H7 (cell line): ENCODE measurements around the gene UNC13C. TPM values are rescaled to one million over a fixed set of nuclear protein-coding genes. Genes with fewer than 3 reads are reported as not detected.

ENCODE experiments used
- DNase-seq: peaks from one replicate; pipeline ENCODE4 v3.0.0; 2012
- H3K27me3 ChIP-seq: 2 replicates; pipeline ENCODE4 v1.6.0; 2011; ENCODE audit warnings: mild to moderate bottlenecking, low read length; ENCODE audit not compliant: control insufficient read depth, insufficient read depth
- H3K36me3 ChIP-seq: replicated peaks from 2 replicates; pipeline ENCODE4 v1.5.1; 2011; ENCODE audit warnings: low read length; ENCODE audit not compliant: control insufficient read depth, insufficient read depth
- H3K4me3 ChIP-seq: 2 replicates; pipeline ENCODE4 v1.5.1; 2011; ENCODE audit warnings: low read depth, mild to moderate bottlenecking, control low read depth, low read length, moderate library complexity; ENCODE audit not compliant: insufficient read depth
- total RNA-seq: library from RNA; depleted of rRNA; stranded (reverse); fragments of >200 nt; shearing (Covaris generic); gene quantifications from 2 replicates; pipeline ENCODE4 v1.2.3, GENCODE V29; 2014

The UNC13C gene
- total RNA-seq, 1 experiment from 2014 or later: 0.03 TPM

DNA sequence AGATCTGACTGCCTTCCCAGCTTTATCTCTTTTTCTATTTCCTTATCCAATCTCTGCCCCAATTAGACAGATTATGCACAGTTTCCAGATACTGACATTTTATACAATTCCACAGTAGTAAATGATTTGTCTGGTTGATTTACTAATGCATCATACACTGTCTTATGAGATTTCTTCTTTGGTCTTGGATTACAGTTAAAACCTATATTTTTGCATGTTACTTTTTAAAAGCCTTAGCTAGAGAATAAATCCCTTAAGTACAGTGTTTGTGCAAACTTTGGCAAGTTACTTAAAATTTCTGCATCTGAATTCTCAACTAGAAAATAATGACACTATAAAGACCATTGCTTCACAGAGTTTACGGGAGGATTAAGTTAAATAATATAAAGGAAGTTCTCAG, 6.0 kb downstream of the UNC13C start:
- Histone ChIP-seq H3K4me3 (no peak overlapping the region), H3K36me3 (no peaks in the 10 kb centered on the region), H3K27me3 (peaks cover 1% of the 10 kb centered on the region; the same call in 1 of the 2 replicates)
- DNase-seq: no peak

DNA sequence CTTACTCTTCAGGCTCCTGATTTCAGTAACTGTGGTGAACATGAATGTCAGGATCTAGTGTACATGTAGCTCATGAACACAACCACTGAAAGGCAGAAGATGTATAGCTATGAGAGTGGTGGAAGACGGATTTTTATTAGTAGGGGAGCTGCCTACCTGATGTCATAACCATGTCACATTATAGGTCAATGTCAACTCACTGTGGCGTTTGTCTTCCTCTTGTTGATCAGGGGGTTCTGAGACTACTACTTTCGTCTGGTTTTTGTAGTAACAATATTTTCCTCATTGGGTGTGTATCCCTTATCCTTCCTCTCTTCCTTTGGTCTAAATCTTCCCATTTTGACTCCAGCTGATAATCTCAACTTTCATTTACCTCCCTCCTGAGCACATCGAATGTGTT, 7.3 kb downstream of the UNC13C start:
- Histone ChIP-seq H3K4me3 (no peak overlapping the region), H3K27me3 (no peaks in the 10 kb centered on the region), H3K36me3 (no peaks in the 10 kb centered on the region)
- no peak for DNase-seq

DNA sequence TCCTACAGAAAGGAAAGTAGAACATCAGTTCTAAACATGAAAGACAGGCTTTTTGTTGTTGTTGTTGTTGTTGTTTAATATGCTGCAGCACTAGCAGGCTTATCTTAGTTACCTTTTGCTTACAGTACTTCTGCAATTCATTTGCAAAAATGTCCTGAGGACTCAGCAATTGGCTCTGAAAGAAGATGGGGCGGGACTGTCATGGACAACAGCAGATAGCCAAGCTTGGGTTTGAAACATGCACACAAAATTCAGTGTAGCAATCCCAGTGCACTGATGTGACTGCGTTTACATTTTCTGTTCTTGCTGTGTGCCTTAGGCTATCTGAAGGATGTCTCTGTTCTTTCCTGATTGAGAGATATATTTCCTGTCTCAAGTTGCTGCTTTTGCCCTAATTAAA, 9.2 kb downstream of the UNC13C start:
- Histone ChIP-seq H3K4me3 (no peak overlapping the region), H3K27me3 (no peaks in the 10 kb centered on the region), H3K36me3 (no peaks in the 10 kb centered on the region)
- no peak for DNase-seq

DNA sequence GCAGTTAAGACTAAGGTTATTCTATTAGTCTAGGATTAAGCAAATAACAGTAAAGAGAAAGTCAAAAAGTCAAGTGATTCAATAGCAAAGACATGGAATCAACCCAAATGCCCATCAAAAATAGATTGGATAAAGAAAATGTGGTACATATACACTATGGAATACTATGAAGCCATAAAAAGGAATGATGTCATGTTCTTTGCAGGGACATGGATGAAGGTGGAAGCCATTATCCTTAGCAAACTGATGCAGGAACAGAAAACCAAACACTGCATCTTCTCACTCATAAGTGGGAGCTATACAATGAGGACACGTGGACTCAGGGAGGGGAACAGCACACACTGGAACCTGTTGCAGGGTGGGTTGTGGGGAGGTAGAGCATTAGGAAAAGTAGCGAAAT, 29.0 kb downstream of the UNC13C start:
- no peak overlapping the region for H3K4me3 ChIP-seq
- no peak for DNase-seq
- H3K36me3 ChIP-seq: no peaks in the 10 kb centered on the region
- no peaks in the 10 kb centered on the region for H3K27me3 ChIP-seq

DNA sequence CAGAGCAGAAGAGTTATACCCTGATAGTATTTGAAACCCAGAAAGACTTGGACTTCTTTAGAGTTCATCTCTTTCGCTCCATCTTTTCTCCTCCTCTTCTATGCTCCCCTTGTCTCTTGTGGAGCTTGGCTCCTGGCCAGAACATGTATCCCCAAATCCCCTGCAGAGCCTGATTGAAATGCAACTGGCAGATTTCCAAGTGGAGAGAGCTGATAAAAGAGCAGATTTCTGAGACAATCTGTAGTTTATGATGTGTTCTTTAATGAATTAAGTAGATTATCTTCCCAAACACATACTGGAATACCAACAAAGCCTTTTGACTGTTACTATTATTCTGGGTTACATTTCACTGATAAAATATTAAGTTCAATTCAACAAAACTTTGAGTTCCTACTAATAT, 33.4 kb downstream of the UNC13C start:
- Histone ChIP-seq H3K27me3 (no peaks in the 10 kb centered on the region), H3K4me3 (no peak overlapping the region), H3K36me3 (no peaks in the 10 kb centered on the region)
- no peak for DNase-seq

DNA sequence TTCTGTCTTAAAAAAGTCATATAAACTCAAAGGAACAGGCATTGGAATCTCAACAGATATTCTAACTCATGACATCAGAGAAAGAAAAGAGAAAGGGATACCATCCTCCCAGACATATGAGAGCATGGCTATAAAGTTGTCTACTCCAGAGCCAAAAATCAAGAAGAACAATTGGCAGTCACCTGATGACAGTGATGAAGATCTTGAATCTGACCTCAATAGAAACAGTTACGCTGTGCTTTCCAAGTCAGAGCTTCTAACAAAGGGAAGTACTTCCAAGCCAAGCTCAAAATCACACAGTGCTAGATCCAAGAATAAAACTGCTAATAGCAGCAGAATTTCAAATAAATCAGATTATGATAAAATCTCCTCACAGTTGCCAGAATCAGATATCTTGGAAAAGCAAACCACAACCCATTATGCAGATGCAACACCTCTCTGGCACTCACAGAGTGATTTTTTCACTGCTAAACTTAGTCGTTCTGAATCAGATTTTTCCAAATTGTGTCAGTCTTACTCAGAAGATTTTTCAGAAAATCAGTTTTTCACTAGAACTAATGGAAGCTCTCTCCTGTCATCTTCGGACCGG, 35.9 kb downstream of the UNC13C start:
- no peaks in the 10 kb centered on the region for H3K36me3 ChIP-seq
- no peak overlapping the region for H3K4me3 ChIP-seq
- DNase-seq: no peak
- H3K27me3 ChIP-seq: no peaks in the 10 kb centered on the region

DNA sequence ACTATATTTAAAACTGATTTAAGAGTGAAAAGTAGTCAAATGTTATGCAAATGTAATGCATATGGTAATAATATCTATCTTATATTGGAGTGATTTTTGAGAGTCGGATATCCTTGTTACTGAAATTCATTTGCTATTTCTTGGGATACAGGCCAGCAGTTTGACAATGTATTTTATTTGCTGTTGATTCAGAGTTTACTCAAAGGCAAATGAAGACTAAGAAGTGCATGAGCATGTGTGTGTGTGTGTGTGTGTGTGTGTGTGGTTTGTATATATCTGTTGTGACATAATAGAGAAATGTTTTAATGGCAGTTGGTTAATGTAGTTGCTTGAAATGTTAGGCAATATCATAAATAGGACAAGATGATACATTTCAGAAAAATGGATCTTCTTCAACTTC, 39.0 kb downstream of the UNC13C start:
- H3K4me3 ChIP-seq: no peak overlapping the region
- no peak for DNase-seq
- no peaks in the 10 kb centered on the region for H3K27me3 ChIP-seq
- H3K36me3 ChIP-seq: no peaks in the 10 kb centered on the region

DNA sequence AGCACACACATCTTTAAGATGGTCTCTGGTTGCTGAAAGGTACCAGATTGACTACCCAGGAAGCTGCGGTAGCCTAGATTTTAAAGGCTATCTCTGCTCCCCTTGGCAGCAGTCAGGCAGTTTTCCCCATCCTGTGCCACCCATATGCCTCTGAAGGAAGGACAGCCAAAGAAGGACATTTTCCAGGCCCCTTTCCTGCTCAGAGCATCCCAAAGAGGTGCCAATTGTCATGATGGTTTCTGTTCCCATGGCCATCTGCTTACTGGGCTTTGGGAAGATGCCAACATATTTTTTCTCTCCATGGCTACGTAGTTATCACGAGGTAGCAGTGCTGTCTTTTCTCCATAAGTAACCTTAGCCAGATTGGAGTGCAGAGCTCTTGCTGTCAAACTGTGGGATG, 39.7 kb downstream of the UNC13C start:
- Histone ChIP-seq H3K36me3 (no peaks in the 10 kb centered on the region), H3K27me3 (no peaks in the 10 kb centered on the region), H3K4me3 (no peak overlapping the region)
- DNase-seq: no peak

DNA sequence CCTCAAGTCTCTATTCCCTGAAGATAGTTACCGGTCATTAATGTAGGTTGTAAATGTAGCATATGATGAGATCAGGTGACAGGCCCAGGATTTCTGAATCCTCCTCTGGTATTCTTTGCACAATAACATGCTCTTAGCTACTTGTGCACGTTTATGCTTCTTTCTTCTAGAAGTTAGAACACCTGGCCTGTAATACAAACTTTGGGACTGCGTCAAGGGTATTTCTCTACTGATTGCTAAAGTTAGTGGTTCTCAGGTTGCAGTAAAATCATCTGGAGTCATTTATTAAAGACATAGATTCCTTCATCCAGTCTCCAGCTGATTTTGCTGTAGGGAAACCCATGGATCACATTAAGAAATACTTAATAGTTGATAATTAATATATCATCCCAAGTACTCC, 48.0 kb downstream of the UNC13C start:
- DNase-seq: no peak
- H3K27me3 ChIP-seq: no peaks in the 10 kb centered on the region
- H3K4me3 ChIP-seq: no peak overlapping the region
- H3K36me3 ChIP-seq: no peaks in the 10 kb centered on the region

DNA sequence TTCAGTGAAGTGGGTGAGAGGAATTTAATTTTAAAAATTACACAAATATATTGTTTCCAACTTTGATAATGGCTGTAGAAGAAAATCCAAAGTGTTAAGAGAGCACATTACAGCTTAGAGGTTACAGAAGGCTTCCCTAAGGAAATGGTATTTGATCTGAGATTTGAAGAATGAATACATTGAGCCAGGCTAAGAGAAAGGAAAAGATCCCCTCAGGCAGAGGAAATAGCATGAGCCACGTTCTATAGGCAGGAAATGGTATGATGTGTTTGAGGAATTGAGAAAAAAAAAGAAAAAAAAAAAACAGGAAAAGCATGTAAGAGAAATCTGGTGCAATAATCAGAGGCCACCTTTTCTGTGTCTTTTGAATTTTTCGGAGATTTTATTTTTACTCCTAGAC, 48.6 kb downstream of the UNC13C start:
- no peak for DNase-seq
- Histone ChIP-seq H3K4me3 (no peak overlapping the region), H3K27me3 (no peaks in the 10 kb centered on the region), H3K36me3 (no peaks in the 10 kb centered on the region)

DNA sequence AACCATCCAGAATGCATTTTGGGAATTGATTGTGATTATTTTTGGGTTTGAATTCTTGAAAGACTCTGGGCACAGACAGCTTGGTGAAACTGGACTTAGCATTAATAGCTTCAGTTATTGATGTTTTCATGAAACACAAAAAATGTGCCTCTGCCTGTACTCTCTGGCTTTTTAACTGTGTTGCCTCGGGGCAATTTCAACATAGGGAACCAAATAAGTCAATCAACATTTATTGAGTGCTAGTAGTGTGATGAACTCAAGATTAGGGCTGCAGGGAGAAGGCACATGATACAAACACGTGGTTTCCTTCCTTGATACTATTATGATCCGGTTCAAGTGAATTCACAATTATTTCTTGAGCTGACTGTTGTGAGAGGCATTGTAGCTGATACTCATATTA, 50.8 kb downstream of the UNC13C start:
- no peaks in the 10 kb centered on the region for H3K36me3 ChIP-seq
- H3K27me3 ChIP-seq: no peaks in the 10 kb centered on the region
- no peak for DNase-seq
- no peak overlapping the region for H3K4me3 ChIP-seq

DNA sequence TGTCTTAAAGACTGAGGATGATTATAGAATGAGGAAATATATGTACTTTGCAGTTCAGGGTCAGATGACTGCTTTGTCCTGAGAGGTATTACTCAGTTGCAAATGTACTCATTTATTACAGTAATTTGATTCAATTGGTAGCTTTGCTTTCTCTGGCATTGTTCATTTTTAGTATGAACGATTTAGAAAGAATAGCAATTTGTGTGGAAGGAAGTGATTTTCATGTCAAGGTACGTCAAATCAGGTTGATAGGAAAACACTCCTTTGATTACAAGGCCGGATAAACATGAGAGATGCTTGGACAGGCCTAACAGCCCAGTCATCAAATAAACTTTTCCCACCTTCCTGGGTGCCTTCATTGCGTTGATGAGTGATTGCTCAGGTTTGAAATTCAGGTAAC, 53.8 kb downstream of the UNC13C start:
- Histone ChIP-seq H3K36me3 (no peaks in the 10 kb centered on the region), H3K27me3 (no peaks in the 10 kb centered on the region), H3K4me3 (no peak overlapping the region)
- no peak for DNase-seq

DNA sequence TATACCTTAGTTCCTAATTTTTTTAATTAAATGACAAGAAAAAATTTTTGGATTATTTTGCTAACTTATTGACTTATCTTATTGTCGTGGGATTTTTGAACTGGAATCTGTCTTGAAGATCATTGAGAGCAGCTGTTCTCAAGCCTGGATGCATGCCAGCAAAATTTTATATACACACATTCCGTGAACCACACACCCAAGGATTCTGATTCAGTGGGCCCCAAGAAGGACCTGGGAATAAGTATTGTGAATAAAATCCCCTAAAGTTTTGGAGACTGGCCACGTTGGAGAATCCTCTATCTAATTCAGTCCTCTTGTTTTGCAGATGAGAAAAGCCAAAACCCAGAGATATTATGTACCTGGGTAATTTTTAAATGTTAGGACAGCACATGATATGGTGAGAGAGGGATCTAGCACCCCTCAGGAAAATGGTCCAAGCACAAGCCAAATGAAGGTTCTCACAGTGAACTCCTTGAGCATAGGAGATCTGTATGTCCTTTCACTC, 55.2 kb downstream of the UNC13C start:
- DNase-seq: no peak
- H3K36me3 ChIP-seq: no peaks in the 10 kb centered on the region
- no peaks in the 10 kb centered on the region for H3K27me3 ChIP-seq
- H3K4me3 ChIP-seq: no peak overlapping the region

DNA sequence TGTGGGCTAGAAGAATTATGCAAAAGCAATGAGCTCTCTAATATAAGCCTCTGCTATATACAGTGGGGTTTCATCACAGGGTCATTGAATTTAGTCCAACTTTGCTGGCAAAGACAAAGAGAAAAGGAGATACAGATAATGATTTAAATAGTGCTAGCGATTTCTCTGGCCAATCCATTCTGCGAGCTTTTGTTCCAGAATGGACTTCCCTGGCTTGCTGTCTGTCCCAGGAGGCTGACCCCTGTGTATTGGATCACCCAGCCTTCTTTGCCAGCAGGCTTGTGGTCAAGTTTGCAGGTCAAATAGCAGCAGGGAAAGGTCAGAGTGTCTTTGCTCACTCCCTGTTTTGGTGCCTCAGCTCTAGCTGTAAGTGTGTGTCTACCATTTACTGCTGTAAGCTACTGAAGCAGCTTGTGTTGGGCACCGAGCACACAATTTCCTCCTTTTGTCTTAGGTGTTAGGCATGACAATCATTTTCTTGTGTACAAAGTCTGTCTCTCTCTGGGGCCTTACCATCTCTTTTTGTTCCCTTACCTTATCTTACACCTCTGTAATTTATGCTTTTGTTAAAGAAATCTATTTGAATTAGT, 55.7 kb downstream of the UNC13C start:
- H3K4me3 ChIP-seq: no peak overlapping the region

DNA sequence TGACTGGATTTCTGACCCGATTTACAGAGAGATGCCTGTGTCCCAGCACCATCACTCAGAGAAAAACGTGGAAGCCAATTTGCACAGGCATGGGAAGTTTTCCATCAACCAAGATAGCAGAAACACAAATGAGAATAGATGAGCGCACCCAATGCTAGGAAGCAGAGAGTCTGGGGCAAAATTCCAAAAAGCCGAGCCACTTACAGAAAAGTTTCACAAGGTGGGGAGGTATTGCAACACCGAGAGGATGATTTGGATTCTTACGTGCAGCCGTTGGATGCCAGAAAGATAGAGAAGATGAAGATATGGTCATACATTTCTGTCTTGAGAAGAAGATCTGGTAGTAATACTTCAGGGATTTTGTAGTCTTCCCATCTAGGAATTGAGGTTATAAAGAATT, 57.4 kb downstream of the UNC13C start:
- H3K36me3 ChIP-seq: no peaks in the 10 kb centered on the region
- DNase-seq: no peak
- H3K4me3 ChIP-seq: no peak overlapping the region
- H3K27me3 ChIP-seq: no peaks in the 10 kb centered on the region

More for the DNA sequence above, 55.7 kb downstream of the UNC13C start:
- no peak for DNase-seq
- Histone ChIP-seq H3K36me3 (no peaks in the 10 kb centered on the region), H3K27me3 (no peaks in the 10 kb centered on the region)

DNA sequence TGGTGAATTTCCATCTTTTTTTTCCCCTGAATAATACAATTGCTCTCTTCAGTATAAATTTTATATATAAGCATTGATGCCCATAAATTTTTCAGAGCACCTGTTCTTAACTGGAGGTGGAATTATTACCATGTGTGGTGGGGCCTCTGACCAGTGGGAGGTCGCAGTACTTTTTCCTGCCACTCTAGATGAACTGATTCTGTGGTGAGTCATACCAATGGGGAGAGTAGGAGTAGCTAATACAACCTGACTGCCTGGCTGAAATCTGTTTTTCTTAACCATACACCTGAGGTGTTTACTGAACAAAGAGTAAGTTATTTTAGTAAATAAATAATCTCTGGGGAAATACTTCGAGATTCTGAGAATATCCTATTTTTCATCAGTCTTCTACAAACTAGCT, 67.2 kb downstream of the UNC13C start:
- Histone ChIP-seq H3K4me3 (no peak overlapping the region), H3K36me3 (no peaks in the 10 kb centered on the region), H3K27me3 (no peaks in the 10 kb centered on the region)
- DNase-seq: peak; percentile 7
